Measurements from ENCODE around the gene RPS15.

DNA sequence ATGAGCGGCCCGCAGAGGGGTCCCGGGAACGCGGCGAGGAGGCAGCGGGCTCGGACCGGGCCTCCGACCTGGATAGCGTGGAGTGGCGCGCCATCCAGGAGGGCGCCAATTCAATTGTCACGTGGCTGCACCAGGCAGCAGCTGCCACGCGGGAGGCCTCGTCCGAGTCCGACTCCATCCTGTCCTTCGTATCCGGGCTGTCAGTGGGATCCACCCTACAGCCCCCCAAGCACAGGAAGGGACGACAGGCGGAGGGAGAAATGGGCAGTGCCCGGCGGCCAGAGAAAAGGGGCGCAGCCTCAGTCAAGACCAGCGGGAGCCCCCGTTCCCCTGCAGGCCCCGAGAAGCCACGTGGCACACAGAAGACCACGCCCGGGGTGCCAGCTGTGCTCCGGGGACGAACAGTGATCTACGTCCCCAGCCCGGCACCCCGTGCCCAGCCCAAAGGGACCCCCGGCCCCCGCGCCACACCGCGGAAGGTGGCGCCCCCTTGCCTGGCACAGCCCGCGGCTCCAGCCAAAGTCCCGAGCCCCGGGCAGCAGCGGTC lies 30.2 kb downstream of the RPS15 start:
- TF ChIP-seq, protein P1, sequence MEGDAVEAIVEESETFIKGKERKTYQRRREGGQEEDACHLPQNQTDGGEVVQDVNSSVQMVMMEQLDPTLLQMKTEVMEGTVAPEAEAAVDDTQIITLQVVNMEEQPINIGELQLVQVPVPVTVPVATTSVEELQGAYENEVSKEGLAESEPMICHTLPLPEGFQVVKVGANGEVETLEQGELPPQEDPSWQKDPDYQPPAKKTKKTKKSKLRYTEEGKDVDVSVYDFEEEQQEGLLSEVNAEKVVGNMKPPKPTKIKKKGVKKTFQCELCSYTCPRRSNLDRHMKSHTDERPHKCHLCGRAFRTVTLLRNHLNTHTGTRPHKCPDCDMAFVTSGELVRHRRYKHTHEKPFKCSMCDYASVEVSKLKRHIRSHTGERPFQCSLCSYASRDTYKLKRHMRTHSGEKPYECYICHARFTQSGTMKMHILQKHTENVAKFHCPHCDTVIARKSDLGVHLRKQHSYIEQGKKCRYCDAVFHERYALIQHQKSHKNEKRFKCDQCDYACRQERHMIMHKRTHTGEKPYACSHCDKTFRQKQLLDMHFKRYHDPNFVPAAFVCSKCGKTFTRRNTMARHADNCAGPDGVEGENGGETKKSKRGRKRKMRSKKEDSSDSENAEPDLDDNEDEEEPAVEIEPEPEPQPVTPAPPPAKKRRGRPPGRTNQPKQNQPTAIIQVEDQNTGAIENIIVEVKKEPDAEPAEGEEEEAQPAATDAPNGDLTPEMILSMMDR (IDR thresholded peaks at IDR 0.05; ENCODE audit: low read length) = no peak
- TF ChIP-seq EZH2 (IDR thresholded peaks at IDR 0.05; ENCODE audit: borderline replicate concordance, low read length) = no peak
